Psoas muscle (tissue), 8 donors: Measurements from ENCODE around the gene KLHDC1. TPM values are rescaled to one million over a fixed set of nuclear protein-coding genes. Genes with fewer than 3 reads are reported as not detected.
"Not testable (repeated sequence)": the region's sequence is repeated elsewhere in the genome, so short reads cannot be mapped to it uniquely, and the experiment has no call there.

Source experiments
- ATAC-seq, 4 donors: fragments of 200-7000 bp; cut with Tn5 transposase; one replicate each; pipeline ENCODE4 v1.9.1; 2020; ENCODE audit warnings: moderate library complexity in 3 of 4, mild to moderate bottlenecking in 2 of 4
- DNase-seq, 2 donors: peaks; one replicate each; pipeline ENCODE4 v3.0.0-alpha.2; 2020
- H3K27ac ChIP-seq: fragments of 200-600 bp; one replicate; pipeline ENCODE4 v1.8.0; 2022
- H3K27me3 ChIP-seq, 3 donors: fragments of 200-600 bp in 1 of 3; one replicate each; pipeline versions ENCODE4 v1.6.1 to v1.8.0; 2013 to 2022; ENCODE audit warnings: low read length in 2 of 3, mild to moderate bottlenecking in 2 of 3, moderate library complexity in 1 of 3; ENCODE audit not compliant: insufficient read depth in 3 of 3
- H3K36me3 ChIP-seq, 2 donors: fragments of 200-600 bp in 1 of 2; one replicate each; pipeline versions ENCODE4 v1.6.1 to v1.8.0; 2013 to 2022; ENCODE audit warnings: low read depth in 1 of 2, mild to moderate bottlenecking in 1 of 2, moderate library complexity in 1 of 2; ENCODE audit not compliant: insufficient read depth in 1 of 2
- H3K4me1 ChIP-seq: fragments of 200-600 bp; one replicate; pipeline ENCODE4 v1.8.0; 2022
- H3K4me3 ChIP-seq: fragments of 200-600 bp; one replicate; pipeline ENCODE4 v1.8.0; 2022; ENCODE audit warnings: mild to moderate bottlenecking
- H3K9me3 ChIP-seq: fragments of 200-600 bp; one replicate; pipeline ENCODE4 v1.8.0; 2022
- WGBS, 3 donors: extraction: QIAGEN DNeasy Blood & Tissue Kit; methylation state at CpG; one replicate each; pipeline versions ENCODE4 v1.1.6 to v1.1.7; 2013; 5-methylcytosine and 5-hydroxymethylcytosine counted together
- intact Hi-C, 2 donors: fragments of 100-400 bp; cut with DNase I; formaldehyde crosslinking; loops; one replicate each; pipeline versions ENCODE4 v1.11.0 to v1.14.2; 2022
- polyA plus RNA-seq, 3 donors: library from polyadenylated mRNA; stranded (reverse); fragments of 200-250 nt; gene quantifications; one replicate each; pipeline ENCODE4 v1.2.3, GENCODE V29; 2013
- total RNA-seq, 4 donors: library from RNA; stranded (reverse); fragmentation: NEBNext Ultra II Directional in 2 of 4; extraction: Animal tissue kit (Norgen Biotek cat#: 25700) in 2 of 4; gene quantifications; one replicate each; pipeline versions ENCODE4 v1.2.1 to v1.2.4, GENCODE V29; 2021 to 2023
- TF ChIP-seq, protein P1 (sequence below): fragments of 200-600 bp; IDR thresholded peaks from one replicate; pipeline ENCODE4 v1.8.0; 2022; ENCODE audit warnings: antibody characterized with exemption
- donor health status: healthy with polysubstance abuse.
- donor health status: DM: no; HTN: no; CAD: no; lungs with moderate emphysema.
- donor health status: Bipolar disorder and iron deficiency.
- donor health status: healthy.
- donor health status: DM: yes; HTN: yes; CAD: no.
- donor health status: DM: no; HTN: no; CAD: no.
- donor health status: DM: no; HTN: no; CAD: no.
- donor health status: DM: yes; HTN: yes; CAD: no.

Gene KLHDC1
- total and polyA plus RNA-seq, 7 donors = 1.0 to 7.6 (median 5.3) TPM

DNA sequence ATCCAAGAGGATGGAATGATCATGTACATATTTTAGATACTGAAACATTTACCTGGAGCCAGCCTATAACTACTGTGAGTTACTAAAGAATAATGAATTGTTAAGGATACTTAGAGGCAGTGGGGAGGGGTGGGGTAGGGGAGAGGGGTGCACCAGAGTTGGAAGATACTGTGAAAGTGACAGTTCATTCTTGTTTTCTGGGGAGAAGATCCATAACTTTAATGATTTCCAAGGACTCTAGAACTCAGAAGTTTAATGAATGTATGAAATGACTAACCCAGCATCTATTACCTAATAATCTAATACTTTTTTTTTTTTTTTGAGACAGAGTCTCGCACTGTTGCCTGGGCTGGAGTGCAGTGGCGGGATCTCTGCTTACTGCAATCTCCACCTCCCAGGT lies 85.5 kb downstream of the KLHDC1 start:
- intact Hi-C loops = loop anchor here in 1 of 2 donors (5.0 kb wide), 1 partner anchor 54 kb away; no protein-coding TSS in a partner anchor
- no peaks in the 10 kb centered on the region for H3K27me3 ChIP-seq
- peaks cover 16 to 100% of the 10 kb centered on the region in 2 donors for H3K36me3 ChIP-seq
- no peak for ATAC-seq
- WGBS, 3 donors = 94 to 100% (median 94%) methylated on average over 2 of the region's 2 CpGs
- DNase-seq = no peak
- TF ChIP-seq, protein P1, sequence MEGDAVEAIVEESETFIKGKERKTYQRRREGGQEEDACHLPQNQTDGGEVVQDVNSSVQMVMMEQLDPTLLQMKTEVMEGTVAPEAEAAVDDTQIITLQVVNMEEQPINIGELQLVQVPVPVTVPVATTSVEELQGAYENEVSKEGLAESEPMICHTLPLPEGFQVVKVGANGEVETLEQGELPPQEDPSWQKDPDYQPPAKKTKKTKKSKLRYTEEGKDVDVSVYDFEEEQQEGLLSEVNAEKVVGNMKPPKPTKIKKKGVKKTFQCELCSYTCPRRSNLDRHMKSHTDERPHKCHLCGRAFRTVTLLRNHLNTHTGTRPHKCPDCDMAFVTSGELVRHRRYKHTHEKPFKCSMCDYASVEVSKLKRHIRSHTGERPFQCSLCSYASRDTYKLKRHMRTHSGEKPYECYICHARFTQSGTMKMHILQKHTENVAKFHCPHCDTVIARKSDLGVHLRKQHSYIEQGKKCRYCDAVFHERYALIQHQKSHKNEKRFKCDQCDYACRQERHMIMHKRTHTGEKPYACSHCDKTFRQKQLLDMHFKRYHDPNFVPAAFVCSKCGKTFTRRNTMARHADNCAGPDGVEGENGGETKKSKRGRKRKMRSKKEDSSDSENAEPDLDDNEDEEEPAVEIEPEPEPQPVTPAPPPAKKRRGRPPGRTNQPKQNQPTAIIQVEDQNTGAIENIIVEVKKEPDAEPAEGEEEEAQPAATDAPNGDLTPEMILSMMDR = no peak
- H3K27ac ChIP-seq = no peak overlapping the region
- H3K4me3 ChIP-seq = no peak overlapping the region
- H3K4me1 ChIP-seq = no peaks in the 10 kb centered on the region
- no peaks in the 10 kb centered on the region for H3K9me3 ChIP-seq

DNA sequence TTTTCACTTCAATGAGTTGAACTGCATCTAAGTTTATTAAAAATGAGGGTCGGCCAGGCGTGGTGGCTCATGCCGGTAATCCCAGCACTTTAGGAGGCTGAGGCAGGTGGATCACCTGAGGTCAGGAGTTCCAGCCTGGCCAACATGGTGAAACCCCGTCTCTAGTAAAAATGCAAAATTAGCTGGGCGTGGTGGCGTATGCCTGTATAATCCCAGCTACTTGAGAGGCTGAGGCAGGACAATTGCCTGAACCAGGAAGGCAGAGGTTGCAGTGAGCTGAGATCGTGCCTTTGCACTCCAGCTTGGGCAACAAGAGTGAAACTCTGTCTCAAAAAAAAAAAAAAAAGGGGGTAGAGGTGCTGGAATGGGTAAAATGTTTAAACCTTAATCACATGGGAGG lies 88.1 kb downstream of the KLHDC1 start:
- H3K4me3 ChIP-seq, H3K4me1 ChIP-seq, ATAC-seq, DNase-seq, H3K27ac ChIP-seq, intact Hi-C loops, H3K9me3 ChIP-seq, H3K27me3 ChIP-seq: not testable (repeated sequence)
- peaks cover 6 to 100% of the 10 kb centered on the region in 2 donors for H3K36me3 ChIP-seq
- 88 to 91% (median 90%) methylated on average over 7 of the region's 7 CpGs for WGBS, 3 donors

DNA sequence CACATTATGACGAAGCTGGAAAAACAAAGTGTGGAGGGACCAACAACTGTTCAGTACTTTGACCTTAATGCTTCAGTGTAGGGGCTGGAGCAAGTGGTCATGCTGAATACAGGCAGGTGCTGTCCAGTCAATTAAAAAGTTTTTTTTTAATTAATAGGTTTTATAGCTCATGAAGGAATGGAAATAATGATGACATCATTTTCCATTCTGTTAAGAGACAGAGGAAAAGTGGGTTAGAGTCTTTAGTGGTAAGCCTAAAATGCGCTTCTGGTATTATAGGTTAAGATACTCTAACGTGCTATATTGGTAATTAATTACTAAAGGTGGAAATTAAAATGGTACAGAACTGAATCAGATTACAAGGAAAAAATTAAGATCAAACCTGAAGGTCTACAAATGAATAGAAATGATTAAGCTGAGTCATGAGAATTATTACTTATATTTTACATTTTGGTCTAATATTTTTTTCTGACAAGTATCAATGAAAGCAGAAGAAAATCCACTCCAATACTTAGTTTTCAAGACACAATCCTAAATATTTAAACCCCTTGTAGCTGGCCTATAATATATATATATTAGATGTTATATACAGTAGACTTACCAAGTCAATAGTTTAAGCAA lies 90.6 kb downstream of the KLHDC1 start:
- TF ChIP-seq, protein P1 = no peak
- no peak overlapping the region for H3K4me3 ChIP-seq
- H3K36me3 ChIP-seq = peaks cover 6 to 100% of the 10 kb centered on the region in 2 donors
- WGBS, 3 donors = 77 to 86% (median 84%) methylated on average over 3 of the region's 3 CpGs
- intact Hi-C loops = no loop called here
- H3K9me3 ChIP-seq = no peaks in the 10 kb centered on the region
- H3K27me3 ChIP-seq = no peaks in the 10 kb centered on the region
- no peak overlapping the region for H3K27ac ChIP-seq
- ATAC-seq = no peak
- DNase-seq = no peak
- H3K4me1 ChIP-seq = no peaks in the 10 kb centered on the region

DNA sequence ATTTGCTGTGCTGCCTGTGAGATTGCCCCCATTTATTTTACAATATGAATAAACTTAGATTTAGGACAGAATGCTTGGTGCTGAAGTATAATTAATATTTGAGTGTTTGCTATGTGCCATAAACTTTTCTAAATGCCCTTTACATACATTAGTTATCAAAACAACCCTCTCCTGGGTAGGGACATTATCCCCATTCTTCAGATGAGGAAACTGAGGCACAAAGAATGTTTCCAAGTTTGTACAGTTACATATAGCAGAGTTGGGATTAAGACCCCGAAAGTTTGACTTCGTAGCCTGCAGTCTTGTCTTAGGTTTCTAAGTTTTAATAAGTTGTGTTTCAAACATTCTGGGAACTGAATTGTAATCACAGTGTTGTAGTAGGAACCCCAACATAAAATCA lies 93.4 kb downstream of the KLHDC1 start:
- no peak for ATAC-seq
- H3K36me3 ChIP-seq = peaks cover 9 to 100% of the 10 kb centered on the region in 2 donors
- intact Hi-C loops = loop anchor here in 1 of 2 donors (5.0 kb wide), 1 partner anchor 41 kb away; no protein-coding TSS in a partner anchor

DNA sequence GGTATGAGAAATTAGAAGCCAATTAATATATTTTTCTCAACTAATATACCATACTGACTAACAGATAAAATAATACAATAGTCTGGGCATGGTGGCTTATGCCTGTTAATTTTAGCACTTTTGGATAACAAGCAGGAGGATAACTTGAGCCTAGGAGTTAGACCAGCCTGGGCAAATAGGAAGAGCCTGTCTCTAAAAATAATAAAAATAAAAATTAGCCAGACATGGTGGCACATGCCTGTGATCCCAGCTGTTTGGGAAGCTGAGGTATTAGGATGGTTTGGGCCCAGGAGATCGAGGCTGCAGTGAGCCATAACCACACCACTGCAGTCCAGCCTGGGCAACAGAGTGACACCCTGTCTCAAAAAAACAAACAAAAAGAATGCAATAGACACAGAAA lies 99.7 kb downstream of the KLHDC1 start:
- 0% methylated on average over 1 of the region's 1 CpG for WGBS, 3 donors
- H3K4me1 ChIP-seq = no peaks in the 10 kb centered on the region
- no peaks in the 10 kb centered on the region for H3K27me3 ChIP-seq
- DNase-seq (no peak), ATAC-seq (peak in 2 of 4 donors; percentile 14 to 48)
- intact Hi-C loops = no loop called here
- no peak overlapping the region for H3K4me3 ChIP-seq
- peak overlapping the region; percentile 21 for H3K27ac ChIP-seq
- peaks cover 5 to 86% of the 10 kb centered on the region in 2 donors for H3K36me3 ChIP-seq
- TF ChIP-seq, protein P1 = no peak
- H3K9me3 ChIP-seq = no peaks in the 10 kb centered on the region

More for the DNA sequence above, 93.4 kb downstream of the KLHDC1 start:
- Histone ChIP-seq H3K4me3 (no peak overlapping the region), H3K27ac (no peak overlapping the region), H3K9me3 (no peaks in the 10 kb centered on the region), H3K27me3 (no peaks in the 10 kb centered on the region), H3K4me1 (no peaks in the 10 kb centered on the region)
- 94 to 99% (median 96%) methylated on average over 2 of the region's 2 CpGs for WGBS, 3 donors
- DNase-seq = no peak
- TF ChIP-seq, protein P1 = no peak
